Mammary epithelial cell (primary cell): Measurements from ENCODE around the gene MARK2.

Source experiments
- CTCF ChIP-seq, 2 donors: IDR thresholded peaks in 1 of 2; conservative IDR thresholded peaks in 1 of 2; 2 replicates each; pipeline ENCODE4 v1.5.1; 2011 to 2012; ENCODE audit warnings: inconsistent platforms in 2 of 2, low read length in 2 of 2, mild to moderate bottlenecking in 2 of 2, control low read depth in 1 of 2, low read depth in 1 of 2; ENCODE audit not compliant: insufficient read depth in 1 of 2; ENCODE audit errors: extremely low read depth in 1 of 2
- EZH2 ChIP-seq: IDR thresholded peaks from 2 replicates; pipeline ENCODE4 v1.6.1; 2012; ENCODE audit warnings: low read length, inconsistent platforms, borderline replicate concordance

- TF ChIP-seq CTCF (conservative IDR thresholded peaks at IDR 0.05 in 1 of 2, IDR thresholded peaks at IDR 0.05 in 1 of 2; ENCODE audit: extremely low read depth in 1 of 2, insufficient read depth in 1 of 2, low read depth in 1 of 2, low read length in 2 of 2), result no peak
- no peak for TF ChIP-seq EZH2
These were observed 45.5 kb downstream of the MARK2 start for GRCh38 chr11:63884196-63884932.
